GM06990 (cell line): ENCODE measurements around the gene TLE2.
"Not testable (repeated sequence)": the region's sequence is repeated elsewhere in the genome, so short reads cannot be mapped to it uniquely, and the experiment has no call there.

Experiments used
- DNase-seq: peaks from one replicate; pipeline ENCODE4 v3.0.0-alpha.2; 2011; ENCODE audit not compliant: insufficient read length; ENCODE audit errors: extremely low read depth
- H3K27me3 ChIP-seq: replicated peaks from 2 replicates; pipeline ENCODE4 v1.6.0; 2011; ENCODE audit warnings: low read length; ENCODE audit not compliant: control insufficient read depth, insufficient read depth
- H3K36me3 ChIP-seq: 2 replicates; pipeline ENCODE4 v1.5.1; 2011; ENCODE audit warnings: low read length; ENCODE audit not compliant: control insufficient read depth, insufficient read depth
- H3K4me3 ChIP-seq: replicated peaks from 2 replicates; pipeline ENCODE4 v1.5.1; 2011; ENCODE audit warnings: low read depth, mild to moderate bottlenecking, control low read depth, low read length
- CTCF ChIP-seq: IDR thresholded peaks from 2 replicates; pipeline ENCODE4 v1.5.1; 2011; ENCODE audit warnings: low read length, control low read depth, mild to moderate bottlenecking, inconsistent platforms; ENCODE audit not compliant: insufficient read depth, poor library complexity, severe bottlenecking

Gene TLE2

DNA sequence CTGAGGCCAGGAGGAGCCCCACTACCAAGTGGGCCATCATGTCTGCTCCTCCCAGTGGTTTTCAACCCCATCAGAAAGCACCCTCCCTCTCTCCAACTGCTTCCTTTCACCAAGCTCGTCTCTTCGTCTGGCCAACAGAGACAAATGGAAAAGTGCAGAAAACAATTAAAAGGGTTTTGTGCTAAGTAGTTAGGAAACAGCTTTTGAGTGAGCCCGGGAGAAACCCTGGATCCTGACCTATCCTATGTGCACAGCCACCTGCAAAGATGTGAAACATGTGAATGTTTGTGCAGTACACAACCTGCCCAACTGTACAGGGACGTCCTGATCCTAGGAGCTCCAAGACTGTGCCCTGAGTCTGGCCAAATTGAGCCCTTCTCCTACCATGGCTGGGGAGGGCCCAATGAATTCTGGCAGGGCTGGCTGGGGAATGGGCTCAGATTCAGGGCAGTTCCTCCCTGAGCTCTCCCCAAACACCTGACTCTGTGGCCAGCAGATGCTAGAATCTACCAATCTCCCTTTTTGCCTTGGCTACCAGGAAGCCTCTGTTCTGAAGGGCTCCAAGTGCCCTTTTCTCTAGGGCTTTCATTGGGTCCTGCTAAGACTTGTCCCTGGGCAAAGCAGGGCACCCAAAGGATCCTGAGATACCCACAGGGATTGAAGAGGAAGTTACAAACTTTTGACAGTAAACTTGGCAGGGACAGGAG is 25.3 kb upstream of the TLE2 start:
- peaks cover 32% of the 10 kb centered on the region for H3K36me3 ChIP-seq
- no peak for TF ChIP-seq CTCF
- H3K4me3 ChIP-seq, result no peak overlapping the region

DNA sequence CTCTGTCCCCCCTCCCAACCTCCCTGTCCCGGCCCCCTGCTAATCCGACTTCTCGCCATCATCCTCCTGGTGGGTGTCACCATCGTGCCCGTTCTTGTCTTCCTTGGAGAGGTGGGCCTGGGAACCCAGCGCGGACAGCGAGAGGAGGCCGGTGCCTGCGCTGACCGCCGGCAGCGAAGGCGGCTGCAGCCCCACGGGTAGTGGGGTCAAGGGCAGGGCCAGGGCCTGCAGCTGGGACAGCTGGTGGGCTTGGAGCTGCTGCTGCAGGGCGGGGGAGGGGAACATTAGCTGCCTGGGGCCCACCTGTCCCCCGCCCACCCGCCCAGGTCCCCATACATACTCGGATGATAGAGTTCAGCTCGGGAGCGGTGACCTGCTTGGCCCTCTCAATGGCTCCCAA is 24.7 kb upstream of the TLE2 start:
- H3K36me3 ChIP-seq, result peaks cover 31% of the 10 kb centered on the region

More for the DNA sequence above, 25.3 kb upstream of the TLE2 start:
- no peak for DNase-seq
- H3K27me3 ChIP-seq, result no peaks in the 10 kb centered on the region

GRCh38 chr19:3053218-3053621 is 24.1 kb upstream of the TLE2 start:
- TF ChIP-seq CTCF, result no peak
- Histone ChIP-seq H3K27me3 (no peaks in the 10 kb centered on the region), H3K36me3 (peaks cover 27% of the 10 kb centered on the region), H3K4me3 (no peak overlapping the region)
- DNase-seq, result no peak

More for the DNA sequence above, 24.7 kb upstream of the TLE2 start:
- no peaks in the 10 kb centered on the region for H3K27me3 ChIP-seq
- TF ChIP-seq CTCF, result no peak
- H3K4me3 ChIP-seq, result no peak overlapping the region
- DNase-seq, result no peak

DNA sequence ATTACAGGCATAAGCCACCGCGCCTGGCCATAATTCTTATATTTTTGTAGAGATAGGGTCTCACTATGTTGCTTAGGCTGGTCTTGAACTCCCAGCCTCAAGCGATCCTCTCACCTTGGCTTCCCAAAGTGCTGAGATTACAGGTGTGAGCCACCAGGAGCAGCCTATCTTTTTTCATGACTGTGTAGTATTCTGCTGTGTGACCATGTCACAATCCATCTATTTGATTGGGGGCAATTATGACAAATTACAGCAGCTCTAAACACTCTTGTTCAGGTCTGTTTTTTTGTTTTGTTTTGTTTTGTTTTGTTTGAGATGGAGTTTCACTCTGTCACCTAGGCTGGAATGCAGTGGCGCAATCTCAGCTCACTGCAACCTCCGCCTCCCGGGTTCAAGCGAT is 20.9 kb upstream of the TLE2 start:
- DNase-seq, H3K27me3 ChIP-seq, H3K36me3 ChIP-seq, H3K4me3 ChIP-seq: not testable (repeated sequence)

DNA sequence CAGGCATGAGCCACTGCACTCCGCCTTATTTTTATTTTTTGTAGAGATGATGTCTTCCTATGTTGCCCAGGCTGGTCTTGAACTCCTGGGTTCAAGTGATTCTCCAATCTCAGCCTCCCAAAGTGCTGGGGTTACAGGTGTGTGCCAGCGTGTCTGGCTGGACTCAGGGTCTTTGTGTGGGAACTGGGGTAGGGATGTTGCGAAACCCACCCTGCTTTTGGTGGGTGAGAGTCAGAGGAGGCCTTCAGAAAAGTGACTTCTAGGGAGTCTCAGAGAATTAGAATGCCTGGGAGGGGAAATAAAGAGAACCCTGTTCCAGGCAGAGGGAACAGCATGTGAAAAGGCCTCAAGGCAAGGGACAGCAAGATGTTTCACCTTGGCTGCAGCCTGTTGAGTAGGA is 20.0 kb upstream of the TLE2 start:
- Histone ChIP-seq H3K36me3 (peaks cover 4% of the 10 kb centered on the region), H3K4me3 (no peak overlapping the region), H3K27me3 (no peaks in the 10 kb centered on the region)
- no peak for DNase-seq
- no peak for TF ChIP-seq CTCF

DNA sequence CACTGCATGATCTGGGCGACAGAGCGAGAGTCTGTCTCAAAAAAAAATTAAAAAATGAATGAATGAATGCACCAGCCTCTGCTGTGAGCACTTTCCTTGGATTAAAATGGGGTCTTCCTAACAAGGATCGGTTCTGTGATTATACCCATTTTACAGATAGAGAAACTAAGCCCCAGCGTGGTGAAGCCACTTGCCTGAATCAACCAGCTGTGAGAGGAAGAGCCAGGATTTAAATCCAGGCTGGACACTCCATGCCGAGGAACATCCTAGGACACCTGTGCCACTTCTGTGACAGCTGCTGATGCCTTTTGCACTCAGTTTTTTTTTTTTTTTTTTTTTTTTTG is 19.1 kb upstream of the TLE2 start:
- Histone ChIP-seq H3K36me3 (peaks cover 2% of the 10 kb centered on the region; the same call in 1 of the 2 replicates), H3K27me3 (no peaks in the 10 kb centered on the region), H3K4me3 (no peak overlapping the region)
- no peak for DNase-seq
- TF ChIP-seq CTCF, result no peak
